T-cell (primary cell): Measurements from ENCODE around the gene SON. TPM values are rescaled to one million over a fixed set of nuclear protein-coding genes. Genes with fewer than 3 reads are reported as not detected.

ENCODE experiments used
- ATAC-seq, 4 experiments: fragments of 200-7000 bp in 3 of 4; fragments of 150-1000 bp in 1 of 4; cut with Tn5 transposase; replicated peaks in 1 of 4; 1 replicate in 3 of 4; 2 replicates in 1 of 4; pipeline ENCODE4 v1.10.0; 2021; ENCODE audit warnings: moderate library complexity in 3 of 4, mild to moderate bottlenecking in 2 of 4, moderate number of reproducible peaks in 1 of 4
- CTCF ChIA-PET, 2 donors: fragments of 300-600 bp; sonication (Branson Sonifier 250); formaldehyde crosslinking; loops; one replicate each; lab custom pipeline; 2022; ENCODE audit warnings: antibody characterized with exemption in 2 of 2; lab: Charles Lee
- POLR2A ChIA-PET, 2 donors: fragments of 300-600 bp; sonication (Branson Sonifier 250); formaldehyde crosslinking; loops; one replicate each; lab custom pipeline; 2022; ENCODE audit warnings: antibody characterized with exemption in 2 of 2; lab: Charles Lee
- DNase-seq, 35 experiments: peaks; one replicate each; pipeline versions ENCODE4 v3.0.0 to v3.0.0-alpha.2; 2013 to 2023
- H3K27ac ChIP-seq: one replicate; pipeline ENCODE4 v1.5.1; 2013; ENCODE audit warnings: low read length
- H3K27me3 ChIP-seq, 2 experiments: replicated peaks in 1 of 2; 1 replicate in 1 of 2; 2 replicates in 1 of 2; pipeline versions ENCODE4 v1.6.1 to v1.7.0; 2013; ENCODE audit warnings: low read length in 1 of 2, mixed read lengths in 1 of 2; ENCODE audit not compliant: control insufficient read depth in 2 of 2, insufficient read depth in 2 of 2; ENCODE audit errors: extremely low read depth in 1 of 2
- H3K36me3 ChIP-seq, 2 donors: 1 replicate in 1 of 2; 2 replicates in 1 of 2; pipeline versions ENCODE4 v1.6.1 to v1.7.0; 2013; ENCODE audit warnings: low read length in 1 of 2; ENCODE audit not compliant: control insufficient read depth in 2 of 2, insufficient read depth in 1 of 2; ENCODE audit errors: extremely low read depth in 1 of 2
- H3K4me1 ChIP-seq, 2 experiments: 1 replicate in 1 of 2; 2 replicates in 1 of 2; pipeline versions ENCODE4 v1.6.1 to v1.7.0; 2013; ENCODE audit warnings: low read length in 2 of 2, mixed read lengths in 1 of 2; ENCODE audit not compliant: insufficient read depth in 2 of 2, control insufficient read depth in 1 of 2; ENCODE audit errors: extremely low read depth in 1 of 2
- H3K4me3 ChIP-seq, 2 donors: 1 replicate in 1 of 2; 2 replicates in 1 of 2; pipeline versions ENCODE4 v1.5.1 to v1.7.0; 2013; ENCODE audit warnings: mild to moderate bottlenecking in 2 of 2, low read length in 1 of 2, moderate library complexity in 1 of 2; ENCODE audit not compliant: control insufficient read depth in 1 of 2; ENCODE audit errors: extremely low read depth in 1 of 2
- H3K9me3 ChIP-seq: 2 replicates; pipeline ENCODE4 v1.7.0; 2013
- H3K27ac Mint-ChIP-seq, 2 donors: one replicate each; pipeline ENCODE4 v1.8.0; 2020 to 2021; ENCODE audit warnings: mild to moderate bottlenecking in 2 of 2, mixed read lengths in 2 of 2
- H3K27me3 Mint-ChIP-seq, 2 donors: one replicate each; pipeline ENCODE4 v1.8.0; 2021 to 2022; ENCODE audit warnings: mixed read lengths in 2 of 2
- H3K36me3 Mint-ChIP-seq: one replicate; pipeline ENCODE4 v1.8.0; 2021; ENCODE audit warnings: mixed read lengths
- H3K4me1 Mint-ChIP-seq, 3 donors: one replicate each; pipeline ENCODE4 v1.8.0; 2020 to 2022; ENCODE audit warnings: mixed read lengths in 3 of 3, mild to moderate bottlenecking in 1 of 3
- H3K4me3 Mint-ChIP-seq, 3 donors: one replicate each; pipeline ENCODE4 v1.8.0; 2020 to 2022; ENCODE audit warnings: mild to moderate bottlenecking in 3 of 3, mixed read lengths in 3 of 3, moderate library complexity in 3 of 3
- H3K9me3 Mint-ChIP-seq, 3 donors: one replicate each; pipeline ENCODE4 v1.8.0; 2020 to 2022; ENCODE audit warnings: mixed read lengths in 3 of 3
- WGBS: methylation state at CpG from one replicate; pipeline ENCODE4 v1.1.5; 2013; ENCODE audit warnings: missing lambda C conversion rate; ENCODE audit not compliant: insufficient coverage; 5-methylcytosine and 5-hydroxymethylcytosine counted together
- total RNA-seq, 35 experiments: library from RNA in 6 of 35; stranded (reverse) in 6 of 35; fragments of 120-200 nt in 1 of 35; gene quantifications; one replicate each; pipeline versions ENCODE4 v1.2.1 to v1.2.4 and lab custom pipeline; 2013 to 2026

The SON gene
- total RNA-seq, 5 donors from 2014 or later (not counting 1 experiment from before 2014, with no cell fraction given), result 360 to 418 (median 374) TPM

- CTCF ChIA-PET, result interaction anchor here in 1 of 2 donors (0.6 to 0.8 kb wide), 2 partner anchors 33 to 40 kb away, joined by 3 read pairs; no protein-coding TSS in a partner anchor
Measured at GRCh38 chr21:33562389-33562788, 19.6 kb downstream of the SON start.

GRCh38 chr21:33566514-33566913, 23.7 kb downstream of the SON start:
- peaks cover under 1 to 10% of the 10 kb centered on the region in 2 experiments for H3K4me1 ChIP-seq
- no peaks in the 10 kb centered on the region for H3K9me3 ChIP-seq
- ATAC-seq (no peak), DNase-seq (no peak)
- H3K27ac ChIP-seq, result no peak overlapping the region
- no peaks in the 10 kb centered on the region for H3K9me3 Mint-ChIP-seq
- peaks cover 29% of the 10 kb centered on the region for H3K36me3 Mint-ChIP-seq
- H3K27ac Mint-ChIP-seq, result peak overlapping the region in 1 of 2 donors; percentile 16
- no peak overlapping the region for H3K4me3 ChIP-seq
- POLR2A ChIA-PET, result interaction anchor here (0.6 to 1.4 kb wide), 4 partner anchors 10 to 88 kb away, joined by 3 to 11 read pairs (median 4); no protein-coding TSS in a partner anchor
- H3K4me3 Mint-ChIP-seq, result no peak overlapping the region
- peaks cover 28 to 44% (median 43%) of the 10 kb centered on the region in 3 donors for H3K4me1 Mint-ChIP-seq
- CTCF ChIA-PET, result interaction anchor here in 1 of 2 donors (0.6 kb wide), 1 partner anchor 1196 kb away, joined by 5 read pairs; no protein-coding TSS in a partner anchor
- peaks cover 9 to 53% of the 10 kb centered on the region in 2 donors for H3K36me3 ChIP-seq
- no CpG with 5 or more reads among the region's 2 CpGs for WGBS
- H3K27me3 Mint-ChIP-seq, result no peaks in the 10 kb centered on the region
- H3K27me3 ChIP-seq, result no peaks in the 10 kb centered on the region

More at GRCh38 chr21:33562389-33562788, 19.6 kb downstream of the SON start:
- no peak overlapping the region for H3K27ac ChIP-seq
- Mint-ChIP-seq H3K4me3 (no peak overlapping the region), H3K27ac (no peak overlapping the region), H3K36me3 (peaks cover 45% of the 10 kb centered on the region), H3K27me3 (no peaks in the 10 kb centered on the region), H3K9me3 (no peaks in the 10 kb centered on the region), H3K4me1 (peaks cover 43 to 53% (median 52%) of the 10 kb centered on the region in 3 donors)
- no peak overlapping the region for H3K4me3 ChIP-seq
- no peak for ATAC-seq
- H3K4me1 ChIP-seq, result peaks cover under 1 to 3% of the 10 kb centered on the region in 2 experiments
- no CpG with 5 or more reads among the region's 2 CpGs for WGBS
- H3K9me3 ChIP-seq, result no peaks in the 10 kb centered on the region
- no peaks in the 10 kb centered on the region for H3K27me3 ChIP-seq
- POLR2A ChIA-PET, result interaction anchor here (0.6 to 1.2 kb wide), 3 partner anchors 11 to 471 kb away, joined by 3 to 9 read pairs (median 3); no protein-coding TSS in a partner anchor
- no peak for DNase-seq
- peaks cover 6 to 64% of the 10 kb centered on the region in 2 donors for H3K36me3 ChIP-seq

- no peak overlapping the region for H3K4me3 Mint-ChIP-seq
- no peaks in the 10 kb centered on the region for H3K9me3 Mint-ChIP-seq
- Histone ChIP-seq H3K27ac (no peak overlapping the region), H3K4me3 (no peak overlapping the region), H3K27me3 (no peaks in the 10 kb centered on the region), H3K9me3 (no peaks in the 10 kb centered on the region), H3K36me3 (peaks cover 9 to 58% of the 10 kb centered on the region in 2 donors), H3K4me1 (peaks cover 0 to 10% of the 10 kb centered on the region in 2 experiments)
- 74% methylated on average over 5 of the region's 6 CpGs for WGBS
- H3K36me3 Mint-ChIP-seq, result peaks cover 31% of the 10 kb centered on the region
- peak overlapping the region; percentile 27 to 55 for H3K27ac Mint-ChIP-seq
- H3K27me3 Mint-ChIP-seq, result no peaks in the 10 kb centered on the region
- DNase-seq (no peak), ATAC-seq (no peak)
- POLR2A ChIA-PET, result interaction anchor here (0.5 to 0.6 kb wide), 2 partner anchors 25 to 81 kb away, joined by 3 to 7 read pairs; no protein-coding TSS in a partner anchor
- CTCF ChIA-PET, result no interaction called here
- peaks cover 18 to 41% (median 39%) of the 10 kb centered on the region in 3 donors for H3K4me1 Mint-ChIP-seq
Measured at GRCh38 chr21:33567914-33568313, 25.1 kb downstream of the SON start.

- ChIA-PET POLR2A (interaction anchor here in 1 of 2 donors (0.5 kb wide), 1 partner anchor 25 kb away, joined by 7 read pairs; no protein-coding TSS in a partner anchor), CTCF (interaction anchor here in 1 of 2 donors (0.6 kb wide), 1 partner anchor 29 kb away, joined by 3 read pairs; no protein-coding TSS in a partner anchor)
- H3K4me3 ChIP-seq, result no peak overlapping the region
- H3K4me1 ChIP-seq, result peaks cover 0 to 10% of the 10 kb centered on the region in 2 experiments
- Mint-ChIP-seq H3K9me3 (no peaks in the 10 kb centered on the region), H3K27ac (no peak overlapping the region), H3K27me3 (no peaks in the 10 kb centered on the region), H3K4me1 (peaks cover 15 to 38% (median 38%) of the 10 kb centered on the region in 3 donors), H3K4me3 (no peak overlapping the region), H3K36me3 (peaks cover 33% of the 10 kb centered on the region)
- H3K27me3 ChIP-seq, result no peaks in the 10 kb centered on the region
- no peak for ATAC-seq
- H3K36me3 ChIP-seq, result peaks cover 9 to 63% of the 10 kb centered on the region in 2 donors
- no peak for DNase-seq
- no peak overlapping the region for H3K27ac ChIP-seq
- WGBS, result no CpG with 5 or more reads among the region's 2 CpGs
- no peaks in the 10 kb centered on the region for H3K9me3 ChIP-seq
Measured at GRCh38 chr21:33568448-33568847, 25.6 kb downstream of the SON start.

- WGBS, result 94% methylated on average over 4 of the region's 5 CpGs
- Mint-ChIP-seq H3K27ac (peak overlapping the region; percentile 42 to 72), H3K4me3 (no peak overlapping the region), H3K36me3 (peaks cover 43% of the 10 kb centered on the region), H3K4me1 (peaks cover 12 to 38% (median 35%) of the 10 kb centered on the region in 3 donors), H3K9me3 (no peaks in the 10 kb centered on the region), H3K27me3 (no peaks in the 10 kb centered on the region)
- Histone ChIP-seq H3K27me3 (no peaks in the 10 kb centered on the region), H3K36me3 (peaks cover 9 to 68% of the 10 kb centered on the region in 2 donors), H3K9me3 (no peaks in the 10 kb centered on the region), H3K4me3 (no peak overlapping the region), H3K27ac (no peak overlapping the region), H3K4me1 (peaks cover 0 to 10% of the 10 kb centered on the region in 2 experiments)
- ChIA-PET CTCF (interaction anchor here in 1 of 2 donors (1.1 kb wide), 1 partner anchor 12 kb away, joined by 4 read pairs; no protein-coding TSS in a partner anchor), POLR2A (interaction anchor here in 1 of 2 donors (0.5 kb wide), 1 partner anchor 11 kb away, joined by 7 read pairs; no protein-coding TSS in a partner anchor)
- DNase-seq (no peak), ATAC-seq (no peak)
Measured at GRCh38 chr21:33569991-33570390, 27.2 kb downstream of the SON start.

GRCh38 chr21:33572350-33572749, 29.5 kb downstream of the SON start:
- H3K27me3 ChIP-seq, result no peaks in the 10 kb centered on the region

More at GRCh38 chr21:33572350-33572749, 29.5 kb downstream of the SON start:
- DNase-seq (no peak), ATAC-seq (no peak)
- POLR2A ChIA-PET, result interaction anchor here (0.6 to 1.4 kb wide), 6 partner anchors 11 to 277 kb away, joined by 3 to 10 read pairs (median 6); partner anchors contain the start of genes DONSON (in 1 of the 2) and SON (in 1 of the 2)
- Mint-ChIP-seq H3K9me3 (no peaks in the 10 kb centered on the region), H3K36me3 (peaks cover 53% of the 10 kb centered on the region), H3K4me1 (peaks cover 12 to 32% (median 26%) of the 10 kb centered on the region in 3 donors), H3K27me3 (no peaks in the 10 kb centered on the region), H3K4me3 (no peak overlapping the region), H3K27ac (peak overlapping the region; percentile 28 to 44)
- Histone ChIP-seq H3K36me3 (peaks cover 6 to 82% of the 10 kb centered on the region in 2 donors), H3K4me3 (no peak overlapping the region), H3K9me3 (no peaks in the 10 kb centered on the region), H3K27ac (no peak overlapping the region), H3K4me1 (peaks cover 0 to 10% of the 10 kb centered on the region in 2 experiments)
- WGBS, result no CpG with 5 or more reads among the region's 3 CpGs
- CTCF ChIA-PET, result interaction anchor here (0.7 to 0.9 kb wide), 3 partner anchors 11 to 917 kb away, joined by 4 to 5 read pairs (median 4); no protein-coding TSS in a partner anchor
